Right lobe of liver (tissue), 4 donors: ENCODE measurements around the gene MCL1.

Experiments used
- POLR2A ChIP-seq: fragments of 450-650 bp; IDR thresholded peaks from one replicate; pipeline ENCODE4 v1.6.1; 2017; ENCODE audit warnings: antibody characterized with exemption, mild to moderate bottlenecking
- TF ChIP-seq, protein P1 (sequence below), 4 donors: fragments of 200-600 bp in 3 of 4; fragments of 450-650 bp in 1 of 4; IDR thresholded peaks; one replicate each; pipeline versions ENCODE4 v1.5.1 to v1.8.0; 2016 to 2022; ENCODE audit warnings: antibody characterized with exemption in 4 of 4, mild to moderate bottlenecking in 2 of 4
- donor health status: DM: no; HTN: no; CAD: no.
- donor health status: DM: no; HTN: no; CAD: no.
- donor health status: DM: no; HTN: yes; CAD: no.

DNA sequence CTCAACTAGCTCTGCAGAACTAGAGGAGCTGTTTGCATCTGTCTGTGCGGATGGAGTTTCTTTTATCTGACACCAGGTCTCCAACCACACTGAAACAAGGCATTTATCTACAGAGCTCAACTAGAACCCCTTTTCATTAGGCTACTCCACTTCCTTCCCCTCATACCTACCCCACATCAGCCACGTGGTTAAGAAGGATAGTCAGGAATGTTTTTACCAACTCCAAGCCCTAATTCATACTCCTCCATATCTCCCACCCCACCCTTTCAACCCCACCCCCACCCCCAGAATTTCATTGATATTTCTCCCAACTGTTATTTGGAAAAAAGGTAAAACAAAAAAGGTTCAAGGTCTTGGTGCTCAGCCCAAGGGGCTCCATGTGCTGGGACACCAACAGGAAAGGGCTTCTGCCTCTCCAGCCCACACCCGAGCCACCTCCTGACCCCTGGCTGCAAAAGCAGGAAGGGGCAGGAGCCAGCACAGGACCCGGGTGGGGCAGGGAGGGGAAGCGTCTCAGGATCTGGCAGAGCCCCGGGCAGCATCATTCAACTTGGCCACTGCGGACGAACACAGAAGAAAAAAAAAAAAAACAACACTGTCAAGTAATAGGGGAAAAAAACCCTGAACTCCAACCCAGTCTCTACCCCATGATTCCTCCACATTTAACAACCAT, 43.0 kb upstream of the MCL1 start:
- no peak for TF ChIP-seq POLR2A
- TF ChIP-seq, protein P1, sequence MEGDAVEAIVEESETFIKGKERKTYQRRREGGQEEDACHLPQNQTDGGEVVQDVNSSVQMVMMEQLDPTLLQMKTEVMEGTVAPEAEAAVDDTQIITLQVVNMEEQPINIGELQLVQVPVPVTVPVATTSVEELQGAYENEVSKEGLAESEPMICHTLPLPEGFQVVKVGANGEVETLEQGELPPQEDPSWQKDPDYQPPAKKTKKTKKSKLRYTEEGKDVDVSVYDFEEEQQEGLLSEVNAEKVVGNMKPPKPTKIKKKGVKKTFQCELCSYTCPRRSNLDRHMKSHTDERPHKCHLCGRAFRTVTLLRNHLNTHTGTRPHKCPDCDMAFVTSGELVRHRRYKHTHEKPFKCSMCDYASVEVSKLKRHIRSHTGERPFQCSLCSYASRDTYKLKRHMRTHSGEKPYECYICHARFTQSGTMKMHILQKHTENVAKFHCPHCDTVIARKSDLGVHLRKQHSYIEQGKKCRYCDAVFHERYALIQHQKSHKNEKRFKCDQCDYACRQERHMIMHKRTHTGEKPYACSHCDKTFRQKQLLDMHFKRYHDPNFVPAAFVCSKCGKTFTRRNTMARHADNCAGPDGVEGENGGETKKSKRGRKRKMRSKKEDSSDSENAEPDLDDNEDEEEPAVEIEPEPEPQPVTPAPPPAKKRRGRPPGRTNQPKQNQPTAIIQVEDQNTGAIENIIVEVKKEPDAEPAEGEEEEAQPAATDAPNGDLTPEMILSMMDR (IDR thresholded peaks at IDR 0.05) = no peak
